ENCODE measurements around the gene RNF144A.

DNA sequence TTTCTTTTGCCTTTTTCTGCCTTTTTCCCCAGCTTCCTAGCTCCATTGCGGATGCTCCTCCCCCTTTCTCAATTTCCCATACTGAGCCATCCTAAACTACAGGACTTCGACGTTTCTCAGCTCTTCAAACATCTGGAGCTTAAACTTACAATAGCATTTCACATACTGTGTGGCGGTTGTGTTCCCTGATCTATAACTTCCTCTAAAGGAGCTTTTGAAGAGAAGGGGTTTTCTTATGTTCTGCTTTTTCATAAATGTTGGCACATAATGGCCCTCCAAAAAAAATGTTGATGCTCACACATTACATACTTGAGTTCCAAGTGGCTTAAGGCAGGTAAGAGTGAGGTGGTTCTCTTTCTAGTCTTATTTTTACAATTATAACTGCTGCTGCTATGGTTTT is 87.4 kb downstream of the RNF144A start:
- TF ChIP-seq, protein P1, sequence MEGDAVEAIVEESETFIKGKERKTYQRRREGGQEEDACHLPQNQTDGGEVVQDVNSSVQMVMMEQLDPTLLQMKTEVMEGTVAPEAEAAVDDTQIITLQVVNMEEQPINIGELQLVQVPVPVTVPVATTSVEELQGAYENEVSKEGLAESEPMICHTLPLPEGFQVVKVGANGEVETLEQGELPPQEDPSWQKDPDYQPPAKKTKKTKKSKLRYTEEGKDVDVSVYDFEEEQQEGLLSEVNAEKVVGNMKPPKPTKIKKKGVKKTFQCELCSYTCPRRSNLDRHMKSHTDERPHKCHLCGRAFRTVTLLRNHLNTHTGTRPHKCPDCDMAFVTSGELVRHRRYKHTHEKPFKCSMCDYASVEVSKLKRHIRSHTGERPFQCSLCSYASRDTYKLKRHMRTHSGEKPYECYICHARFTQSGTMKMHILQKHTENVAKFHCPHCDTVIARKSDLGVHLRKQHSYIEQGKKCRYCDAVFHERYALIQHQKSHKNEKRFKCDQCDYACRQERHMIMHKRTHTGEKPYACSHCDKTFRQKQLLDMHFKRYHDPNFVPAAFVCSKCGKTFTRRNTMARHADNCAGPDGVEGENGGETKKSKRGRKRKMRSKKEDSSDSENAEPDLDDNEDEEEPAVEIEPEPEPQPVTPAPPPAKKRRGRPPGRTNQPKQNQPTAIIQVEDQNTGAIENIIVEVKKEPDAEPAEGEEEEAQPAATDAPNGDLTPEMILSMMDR (IDR thresholded peaks at IDR 0.05) = no peak
- TF ChIP-seq POLR2A (IDR thresholded peaks at IDR 0.05) = no peak
